OCI-LY3 (cell line): ENCODE data around the gene ICAM1.

ENCODE experiments used
- H2AFZ ChIP-seq: fragments of 200-600, 300-600 bp; shearing (Covaris generic); 2 replicates; pipeline ENCODE4 v1.6.0; 2014; ENCODE audit warnings: antibody characterized with exemption, low read depth, low read length
- H3K27ac ChIP-seq: fragments of 200-600, 300-600 bp; sonication (generic); 2 replicates; pipeline ENCODE4 v1.5.1; 2014; ENCODE audit warnings: mild to moderate bottlenecking, low read length, moderate library complexity, mixed read lengths
- H3K27me3 ChIP-seq: fragments of 200-600, 300-600 bp; sonication (generic); 2 replicates; pipeline ENCODE4 v1.6.1; 2014; ENCODE audit warnings: low read depth, low read length, mixed read lengths
- H3K36me3 ChIP-seq: fragments of 200-600, 300-600 bp; sonication (generic); replicated peaks from 2 replicates; pipeline ENCODE3; 2014; ENCODE audit warnings: low read depth, low read length, mixed read lengths
- H3K4me1 ChIP-seq: fragments of 300-600, 200-600 bp; sonication (generic); 2 replicates; pipeline ENCODE4 v1.6.1; 2014; ENCODE audit warnings: low read length, mixed read lengths
- H3K4me2 ChIP-seq: fragments of 200-600, 300-600 bp; sonication (generic); 2 replicates; pipeline ENCODE4 v1.6.1; 2014; ENCODE audit warnings: low read length, mixed read lengths
- H3K4me3 ChIP-seq: fragments of 300-600, 200-600 bp; sonication (generic); 2 replicates; pipeline ENCODE4 v1.5.1; 2014; ENCODE audit warnings: antibody characterized with exemption, mild to moderate bottlenecking, low read length, moderate library complexity
- H3K79me2 ChIP-seq: fragments of 300-600, 200-600 bp; shearing (Covaris generic); 2 replicates; pipeline ENCODE4 v1.6.1; 2014; ENCODE audit warnings: mild to moderate bottlenecking, low read length, mixed read lengths
- H3K9ac ChIP-seq: fragments of 300-600, 200-600 bp; shearing (Covaris generic); 2 replicates; pipeline ENCODE4 v1.6.0; 2014; ENCODE audit warnings: mild to moderate bottlenecking, low read length, moderate library complexity
- H3K9me3 ChIP-seq: fragments of 200-600, 300-600 bp; shearing (Covaris generic); 2 replicates; pipeline ENCODE4 v1.6.1; 2014; ENCODE audit warnings: low read length, mixed read lengths; ENCODE audit not compliant: insufficient read depth
- H4K20me1 ChIP-seq: fragments of 200-600, 300-600 bp; sonication (generic); 2 replicates; pipeline ENCODE4 v1.6.1; 2016; ENCODE audit warnings: low read length, mixed read lengths; ENCODE audit not compliant: insufficient read depth
- EZH2phosphoT487 ChIP-seq: fragments of 200-600 bp; shearing (Covaris generic); IDR thresholded peaks from 2 replicates; pipeline ENCODE4 v1.6.1; 2018; ENCODE audit warnings: antibody characterized with exemption, mixed run types, low read depth
- TF ChIP-seq, protein P1 (sequence below): fragments of 200-600, 300-600 bp; sonication (generic); IDR thresholded peaks from 2 replicates; pipeline ENCODE4 v1.5.1; 2014; ENCODE audit warnings: antibody characterized with exemption, low read length, low read depth

ICAM1 gene

DNA sequence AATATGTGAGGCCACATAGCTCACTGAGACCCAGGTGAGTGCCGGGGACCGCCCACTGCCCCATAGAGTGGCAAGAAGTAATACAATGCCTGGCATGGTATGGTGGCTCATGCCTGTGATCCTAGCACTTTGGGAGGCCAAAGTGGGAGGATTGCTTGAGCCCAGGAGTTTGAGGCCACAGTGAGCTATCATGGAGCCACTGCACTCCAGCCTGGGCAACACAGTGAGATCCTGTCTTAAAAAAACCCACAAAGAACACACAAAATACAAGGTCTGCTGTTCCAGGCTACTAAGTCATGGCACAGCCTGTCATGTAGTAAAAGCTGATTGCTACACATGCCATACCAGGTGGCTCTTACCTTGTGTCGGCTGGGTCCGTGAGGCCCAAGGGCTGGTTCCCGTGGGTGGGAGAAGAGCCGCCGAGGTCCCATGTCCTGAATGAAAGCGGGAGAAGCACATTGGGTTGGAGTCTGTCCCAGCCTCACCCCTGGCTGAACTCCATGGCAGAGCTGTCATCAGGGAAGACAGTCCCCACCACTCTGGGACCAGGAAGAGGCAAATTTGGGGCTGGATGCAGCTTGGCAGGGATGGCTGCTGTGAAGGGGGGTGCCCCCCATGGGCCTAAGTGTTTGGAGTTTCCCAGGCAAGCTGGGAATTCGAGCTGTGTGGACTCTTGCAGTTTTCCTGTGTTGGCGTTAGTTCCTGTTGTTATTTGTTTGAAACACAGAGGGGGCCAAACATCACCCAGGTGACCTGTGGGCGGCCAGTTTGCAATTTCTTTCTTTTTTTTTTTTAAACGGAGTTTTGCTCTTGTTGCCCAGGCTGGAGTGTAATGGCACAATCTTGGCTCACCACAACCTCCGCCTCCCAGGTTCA, 48.1 kb downstream of the ICAM1 start:
- no peak for TF ChIP-seq EZH2phosphoT487
- TF ChIP-seq, protein P1, sequence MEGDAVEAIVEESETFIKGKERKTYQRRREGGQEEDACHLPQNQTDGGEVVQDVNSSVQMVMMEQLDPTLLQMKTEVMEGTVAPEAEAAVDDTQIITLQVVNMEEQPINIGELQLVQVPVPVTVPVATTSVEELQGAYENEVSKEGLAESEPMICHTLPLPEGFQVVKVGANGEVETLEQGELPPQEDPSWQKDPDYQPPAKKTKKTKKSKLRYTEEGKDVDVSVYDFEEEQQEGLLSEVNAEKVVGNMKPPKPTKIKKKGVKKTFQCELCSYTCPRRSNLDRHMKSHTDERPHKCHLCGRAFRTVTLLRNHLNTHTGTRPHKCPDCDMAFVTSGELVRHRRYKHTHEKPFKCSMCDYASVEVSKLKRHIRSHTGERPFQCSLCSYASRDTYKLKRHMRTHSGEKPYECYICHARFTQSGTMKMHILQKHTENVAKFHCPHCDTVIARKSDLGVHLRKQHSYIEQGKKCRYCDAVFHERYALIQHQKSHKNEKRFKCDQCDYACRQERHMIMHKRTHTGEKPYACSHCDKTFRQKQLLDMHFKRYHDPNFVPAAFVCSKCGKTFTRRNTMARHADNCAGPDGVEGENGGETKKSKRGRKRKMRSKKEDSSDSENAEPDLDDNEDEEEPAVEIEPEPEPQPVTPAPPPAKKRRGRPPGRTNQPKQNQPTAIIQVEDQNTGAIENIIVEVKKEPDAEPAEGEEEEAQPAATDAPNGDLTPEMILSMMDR = no peak
- no peak overlapping the region for H3K4me2 ChIP-seq
- no peak overlapping the region for H3K27ac ChIP-seq
- H3K79me2 ChIP-seq = peaks cover 3% of the 10 kb centered on the region; the same call in 1 of the 2 replicates
- H3K4me3 ChIP-seq = no peak overlapping the region
- H3K4me1 ChIP-seq = peaks cover 11% of the 10 kb centered on the region
- H2AFZ ChIP-seq = no peak overlapping the region
- H3K27me3 ChIP-seq = no peaks in the 10 kb centered on the region
- H3K9ac ChIP-seq = no peak overlapping the region
- no peaks in the 10 kb centered on the region for H4K20me1 ChIP-seq
- H3K36me3 ChIP-seq = peaks cover 56% of the 10 kb centered on the region
- no peaks in the 10 kb centered on the region for H3K9me3 ChIP-seq

DNA sequence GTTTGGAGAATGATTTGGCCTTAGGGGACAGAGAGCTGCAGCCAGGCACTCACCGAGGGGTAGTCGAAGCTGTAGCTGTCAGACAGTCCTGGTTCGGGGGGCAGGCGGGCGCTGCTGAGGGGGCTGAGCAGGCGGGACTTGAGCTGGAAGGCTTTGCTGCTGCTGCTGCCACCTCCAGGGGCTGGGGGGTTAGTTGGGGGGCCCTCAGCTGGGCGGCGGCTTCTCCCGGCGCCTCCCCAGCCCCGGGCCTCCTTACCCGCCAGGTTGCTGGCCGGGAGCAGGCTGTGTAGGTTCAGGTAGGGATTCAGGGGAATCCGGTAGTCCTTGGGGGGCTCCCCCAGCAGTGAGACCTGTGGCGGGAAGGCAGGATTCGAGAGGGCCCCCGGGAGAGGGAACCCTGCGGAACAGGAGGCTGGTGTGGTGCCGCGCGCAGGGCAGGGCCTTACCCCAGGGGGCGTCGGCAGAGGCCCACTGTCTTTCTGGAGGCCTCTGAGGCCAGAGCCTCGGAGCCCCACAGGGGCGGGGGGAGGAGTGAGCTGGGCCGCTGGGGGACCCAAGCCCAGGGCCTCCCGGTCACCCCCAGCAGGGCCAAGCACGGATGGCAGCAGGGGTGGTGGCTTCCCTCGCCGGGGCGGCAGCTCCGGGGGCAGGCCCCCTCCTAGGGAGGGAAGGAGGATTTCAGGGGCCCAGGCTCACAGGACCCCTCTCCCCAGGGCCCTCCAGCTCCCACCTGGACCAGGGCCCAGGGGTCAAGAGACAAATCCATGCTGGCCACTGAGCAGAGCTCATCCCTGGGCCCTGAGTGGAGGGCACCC, 49.9 kb downstream of the ICAM1 start:
- Histone ChIP-seq H3K9me3 (no peaks in the 10 kb centered on the region), H3K4me1 (peaks cover 8% of the 10 kb centered on the region), H3K4me2 (no peak overlapping the region), H2AFZ (no peak overlapping the region), H3K79me2 (no peaks in the 10 kb centered on the region), H4K20me1 (no peaks in the 10 kb centered on the region), H3K27me3 (no peaks in the 10 kb centered on the region), H3K9ac (no peak overlapping the region), H3K36me3 (peaks cover 67% of the 10 kb centered on the region), H3K4me3 (no peak overlapping the region), H3K27ac (no peak overlapping the region)
- TF ChIP-seq, protein P1 = no peak
- TF ChIP-seq EZH2phosphoT487 = no peak

DNA sequence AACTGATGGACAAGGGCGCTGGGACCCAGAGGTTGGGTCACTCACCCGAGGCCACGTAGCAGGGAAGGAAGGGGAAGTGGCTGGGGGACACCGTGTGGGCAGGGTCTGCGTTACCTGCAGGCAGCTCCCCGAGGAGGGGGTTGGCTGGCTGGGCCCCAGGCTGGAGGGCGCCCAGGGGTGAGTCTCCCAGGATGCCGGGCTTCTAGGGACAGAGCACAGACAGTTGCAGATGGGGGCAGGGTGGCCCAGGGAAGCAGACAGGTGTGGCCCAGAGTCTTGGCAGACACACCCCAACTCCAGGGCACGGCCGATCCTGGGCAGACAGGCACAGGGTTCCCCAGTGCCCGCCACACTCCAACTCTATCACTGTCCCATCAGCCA, 50.5 kb downstream of the ICAM1 start:
- H3K79me2 ChIP-seq = no peaks in the 10 kb centered on the region
- peaks cover 63% of the 10 kb centered on the region for H3K36me3 ChIP-seq
- H3K9me3 ChIP-seq = no peaks in the 10 kb centered on the region
- no peak overlapping the region for H3K4me3 ChIP-seq
- H3K27me3 ChIP-seq = no peaks in the 10 kb centered on the region
- H3K4me2 ChIP-seq = no peak overlapping the region
- H3K9ac ChIP-seq = no peak overlapping the region
- no peak overlapping the region for H2AFZ ChIP-seq
- TF ChIP-seq EZH2phosphoT487 = no peak
- TF ChIP-seq, protein P1 = no peak
- H4K20me1 ChIP-seq = no peaks in the 10 kb centered on the region
- peaks cover 3% of the 10 kb centered on the region for H3K4me1 ChIP-seq
- no peak overlapping the region for H3K27ac ChIP-seq
